ENCODE measurements around the gene GALNTL6. TPM values are rescaled to one million over a fixed set of nuclear protein-coding genes. Genes with fewer than 3 reads are reported as not detected.

Gene GALNTL6
- total RNA-seq (ENCODE audit: low replicate concordance), result not detected in 2 replicates

DNA sequence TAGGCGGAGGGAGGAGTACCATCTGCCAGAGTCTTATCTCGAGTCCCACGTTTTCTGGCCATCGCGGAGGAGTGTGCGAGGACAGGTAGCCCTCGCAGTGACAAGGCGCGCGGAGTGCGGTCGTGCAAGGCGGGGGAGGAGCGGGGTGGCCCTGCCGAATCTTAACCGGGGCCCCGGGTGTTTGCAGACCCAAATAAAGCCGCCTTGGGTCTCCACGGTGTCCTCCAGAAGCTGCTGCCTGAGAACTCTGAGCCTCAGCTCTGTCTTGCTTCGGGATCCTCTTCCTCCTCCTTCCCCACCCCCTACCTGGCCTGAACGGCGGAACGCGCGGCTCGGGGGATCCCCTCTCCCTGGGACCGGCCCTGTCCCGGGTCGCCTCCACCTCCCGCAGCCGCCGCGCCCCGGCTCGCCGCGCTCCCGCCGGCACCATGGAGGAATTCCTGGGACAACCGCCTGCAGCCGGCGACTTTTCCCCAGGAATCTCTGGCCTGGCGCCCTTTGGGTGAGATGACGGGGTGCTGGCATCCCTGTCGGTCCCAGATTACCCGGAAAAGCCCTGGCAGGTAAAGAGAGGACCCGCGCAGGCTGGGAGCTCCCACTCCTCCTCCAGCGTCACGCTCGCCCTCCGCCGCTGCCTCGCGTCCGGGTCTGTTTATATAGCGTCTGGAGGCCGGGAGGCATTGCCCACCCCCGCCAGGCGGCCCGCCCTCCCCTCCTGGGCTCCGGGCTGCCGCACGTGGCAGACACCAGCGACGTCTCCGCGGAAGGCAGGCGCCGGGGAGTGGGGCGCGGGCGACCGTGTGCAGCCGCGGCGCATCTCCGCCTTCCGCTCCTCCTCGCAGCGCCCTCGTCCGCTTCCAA, at the start of gene GALNTL6:
Gene GALNTL6 (plus strand): TSS at position 740 of the 861 bp plus-strand sequence.
- TF ChIP-seq, protein P1, sequence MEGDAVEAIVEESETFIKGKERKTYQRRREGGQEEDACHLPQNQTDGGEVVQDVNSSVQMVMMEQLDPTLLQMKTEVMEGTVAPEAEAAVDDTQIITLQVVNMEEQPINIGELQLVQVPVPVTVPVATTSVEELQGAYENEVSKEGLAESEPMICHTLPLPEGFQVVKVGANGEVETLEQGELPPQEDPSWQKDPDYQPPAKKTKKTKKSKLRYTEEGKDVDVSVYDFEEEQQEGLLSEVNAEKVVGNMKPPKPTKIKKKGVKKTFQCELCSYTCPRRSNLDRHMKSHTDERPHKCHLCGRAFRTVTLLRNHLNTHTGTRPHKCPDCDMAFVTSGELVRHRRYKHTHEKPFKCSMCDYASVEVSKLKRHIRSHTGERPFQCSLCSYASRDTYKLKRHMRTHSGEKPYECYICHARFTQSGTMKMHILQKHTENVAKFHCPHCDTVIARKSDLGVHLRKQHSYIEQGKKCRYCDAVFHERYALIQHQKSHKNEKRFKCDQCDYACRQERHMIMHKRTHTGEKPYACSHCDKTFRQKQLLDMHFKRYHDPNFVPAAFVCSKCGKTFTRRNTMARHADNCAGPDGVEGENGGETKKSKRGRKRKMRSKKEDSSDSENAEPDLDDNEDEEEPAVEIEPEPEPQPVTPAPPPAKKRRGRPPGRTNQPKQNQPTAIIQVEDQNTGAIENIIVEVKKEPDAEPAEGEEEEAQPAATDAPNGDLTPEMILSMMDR (IDR thresholded peaks at IDR 0.05; ENCODE audit: insufficient read depth, low read length), result no peak
- DNase-seq (ENCODE audit: low read depth), result no peak
- H3K4me3 ChIP-seq (ENCODE audit: low read depth, low read length), result no peak within 1 kb of the TSS

DNA sequence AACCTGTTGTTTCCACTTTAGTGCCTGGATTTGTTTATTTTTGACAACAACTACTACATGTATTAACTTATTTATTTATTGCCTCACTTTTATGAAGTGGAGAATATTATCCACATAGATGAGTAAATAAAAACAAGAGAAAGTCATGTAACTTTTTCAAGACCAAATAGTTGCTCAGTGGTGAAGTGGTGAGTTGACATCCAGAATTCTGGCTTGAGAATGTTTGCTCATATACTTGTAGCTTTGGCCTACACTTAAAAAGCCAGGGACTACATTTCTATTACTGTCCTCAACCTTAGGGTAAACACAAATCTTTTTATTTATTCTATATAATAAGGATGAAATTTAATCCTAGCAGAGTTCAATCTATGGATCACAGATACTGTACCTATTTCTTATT, 47.7 kb upstream of the GALNTL6 start:
- TF ChIP-seq, protein P1 (IDR thresholded peaks at IDR 0.05; ENCODE audit: insufficient read depth, low read length), result no peak
- DNase-seq (ENCODE audit: low read depth), result no peak
- no peak overlapping the region for H3K4me3 ChIP-seq (ENCODE audit: low read depth, low read length)

DNA sequence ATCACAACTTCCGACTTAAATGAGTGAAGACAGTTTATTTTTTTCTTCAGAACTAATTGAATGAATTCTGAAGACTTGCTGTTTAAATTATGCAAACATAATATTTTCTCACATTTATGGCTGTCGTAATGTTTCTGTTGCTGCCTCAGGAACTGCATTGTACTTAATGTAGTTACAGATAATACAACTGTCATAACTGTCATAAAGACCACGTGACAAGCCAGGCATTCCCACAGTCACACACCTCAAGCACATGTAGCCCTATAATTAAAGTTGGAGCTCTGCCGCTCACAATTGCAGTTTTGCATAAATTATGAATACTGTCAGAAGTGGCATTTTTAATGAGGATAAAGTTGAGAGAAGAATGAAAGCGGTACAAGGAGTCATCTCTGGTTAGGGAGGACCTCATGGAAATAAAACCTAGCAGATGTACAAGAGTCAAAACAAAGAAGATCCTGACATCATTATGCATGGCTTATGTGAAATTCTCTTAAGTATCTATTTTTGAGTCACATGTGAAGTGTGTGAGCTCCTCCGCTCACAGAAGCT, 38.5 kb upstream of the GALNTL6 start:
- no peak overlapping the region for H3K4me3 ChIP-seq (ENCODE audit: low read depth, low read length)
- TF ChIP-seq, protein P1 (IDR thresholded peaks at IDR 0.05; ENCODE audit: insufficient read depth, low read length), result no peak
- DNase-seq (ENCODE audit: low read depth), result no peak

DNA sequence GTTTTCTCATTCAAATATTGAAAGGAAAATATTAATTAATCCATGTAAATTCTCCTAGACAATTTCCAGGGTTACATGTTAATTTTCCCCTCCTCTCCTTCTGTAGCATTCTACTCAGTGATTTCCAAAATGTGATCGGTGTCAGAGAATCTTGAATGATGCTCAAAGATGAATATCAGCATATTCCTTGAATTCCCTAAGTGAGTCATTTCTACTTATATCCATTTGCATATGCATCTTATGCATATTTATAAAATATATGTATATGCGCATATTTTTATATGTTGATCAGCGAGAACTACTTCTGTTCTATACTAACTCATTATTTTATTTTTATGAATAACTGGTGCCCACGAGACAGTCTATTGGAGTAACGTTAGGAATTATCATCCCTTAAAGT, 33.9 kb upstream of the GALNTL6 start:
- no peak for DNase-seq (ENCODE audit: low read depth)
- H3K4me3 ChIP-seq (ENCODE audit: low read depth, low read length), result no peak overlapping the region
- TF ChIP-seq, protein P1 (IDR thresholded peaks at IDR 0.05; ENCODE audit: insufficient read depth, low read length), result no peak

DNA sequence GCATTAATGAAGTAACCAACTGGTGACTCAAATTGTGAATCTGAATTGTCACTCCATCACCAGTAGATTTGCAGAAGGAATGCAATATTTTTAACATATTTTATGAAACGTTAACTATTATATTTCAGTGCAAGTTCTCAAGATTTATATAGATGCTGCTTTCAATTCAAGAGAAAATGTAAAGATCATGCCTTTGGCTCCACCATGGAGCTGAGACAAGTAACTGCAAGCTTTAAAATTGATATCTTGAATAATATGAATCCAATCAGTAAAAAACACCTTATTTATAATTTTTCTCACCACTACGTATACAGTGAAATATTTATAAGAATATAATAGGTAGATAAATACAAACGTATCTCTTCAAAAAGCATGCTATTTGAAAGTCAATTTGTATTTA, 27.8 kb upstream of the GALNTL6 start:
- DNase-seq (ENCODE audit: low read depth), result no peak
- H3K4me3 ChIP-seq (ENCODE audit: low read depth, low read length), result no peak overlapping the region
- TF ChIP-seq, protein P1 (IDR thresholded peaks at IDR 0.05; ENCODE audit: insufficient read depth, low read length), result no peak

DNA sequence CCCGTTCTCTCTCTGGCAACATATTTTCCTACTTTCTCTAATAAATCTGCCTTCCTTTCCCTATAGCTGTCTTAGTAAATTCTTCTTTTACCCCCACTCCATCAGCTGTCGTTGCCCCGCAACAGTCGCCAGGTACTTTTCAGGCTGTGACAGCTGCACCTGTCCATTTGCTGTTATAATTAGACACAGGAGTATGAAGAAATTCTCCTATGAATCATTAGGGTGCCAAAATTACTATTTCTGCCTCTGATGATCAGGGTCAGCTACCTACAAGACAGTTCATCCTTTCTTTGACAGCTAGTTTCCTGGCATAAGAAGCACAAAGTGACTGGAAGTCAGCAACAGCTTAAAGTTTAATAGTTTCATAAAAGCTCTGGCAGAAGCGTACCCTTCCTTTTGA, 19.5 kb upstream of the GALNTL6 start:
- no peak overlapping the region for H3K4me3 ChIP-seq (ENCODE audit: low read depth, low read length)
- TF ChIP-seq, protein P1 (IDR thresholded peaks at IDR 0.05; ENCODE audit: insufficient read depth, low read length), result no peak
- DNase-seq (ENCODE audit: low read depth), result no peak
